Peyer's patch (tissue), 4 donors: ENCODE measurements around the gene CC2D2A.

ENCODE experiments used
- CTCF ChIP-seq, 6 experiments: fragments of 450-650 bp in 4 of 6; fragments of 200-600 bp in 2 of 6; sonication (generic) in 1 of 6; IDR thresholded peaks; one replicate each; pipeline ENCODE4 v1.5.1; 2017 to 2019; ENCODE audit warnings: antibody characterized with exemption in 6 of 6, mild to moderate bottlenecking in 3 of 6, moderate library complexity in 1 of 6
- POLR2A ChIP-seq, 2 donors: fragments of 450-650 bp; IDR thresholded peaks; one replicate each; pipeline ENCODE4 v1.5.1; 2017; ENCODE audit warnings: antibody characterized with exemption in 2 of 2, mild to moderate bottlenecking in 2 of 2, moderate library complexity in 2 of 2

GRCh38 chr4:15536552-15537499 lies 67.1 kb downstream of the CC2D2A start:
- TF ChIP-seq CTCF (IDR thresholded peaks at IDR 0.05) = no peak
- TF ChIP-seq POLR2A (IDR thresholded peaks at IDR 0.05) = no peak
